ENCODE results near the gene PSORS1C2.
"Not testable (repeated sequence)": the region's sequence is repeated elsewhere in the genome, so short reads cannot be mapped to it uniquely, and the experiment has no call there.

PSORS1C2 gene

DNA sequence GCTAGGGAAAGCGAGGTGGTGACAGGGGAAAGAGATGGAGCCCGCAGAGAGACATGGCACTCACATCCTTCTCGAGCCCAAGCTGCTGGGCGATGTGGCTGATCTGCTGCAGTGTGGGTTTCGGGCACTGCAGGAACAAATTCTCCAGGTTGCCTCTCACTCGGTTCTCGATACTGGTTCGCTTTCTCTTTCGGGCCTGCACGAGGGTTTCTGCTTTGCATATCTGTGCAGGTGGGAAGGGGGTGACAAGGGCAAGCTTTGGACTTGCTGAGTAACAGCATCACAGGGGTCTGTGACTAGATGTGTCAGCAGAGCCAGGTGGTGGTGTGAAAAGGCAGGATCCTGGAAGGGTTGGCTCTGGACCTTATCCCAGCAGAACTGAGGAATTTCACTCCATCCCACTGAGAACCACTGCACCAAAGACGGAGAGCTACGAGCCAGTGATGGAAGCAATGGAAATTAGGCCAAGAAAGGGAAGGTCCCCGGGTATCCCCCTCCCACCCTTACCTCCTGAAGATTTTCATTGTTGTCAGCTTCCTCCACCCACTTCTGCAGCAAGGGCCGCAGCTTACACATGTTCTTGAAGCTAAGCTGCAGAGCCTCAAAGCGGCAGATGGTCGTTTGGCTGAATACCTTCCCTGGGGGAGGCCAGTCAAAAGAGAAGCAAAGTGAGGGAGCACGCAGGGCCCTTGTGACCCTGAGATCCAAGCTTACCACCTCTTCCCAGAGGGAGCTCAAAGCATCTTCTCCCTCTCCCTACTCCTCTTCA, 26.4 kb upstream of the PSORS1C2 start:
- DNase-seq = not testable (repeated sequence)

DNA sequence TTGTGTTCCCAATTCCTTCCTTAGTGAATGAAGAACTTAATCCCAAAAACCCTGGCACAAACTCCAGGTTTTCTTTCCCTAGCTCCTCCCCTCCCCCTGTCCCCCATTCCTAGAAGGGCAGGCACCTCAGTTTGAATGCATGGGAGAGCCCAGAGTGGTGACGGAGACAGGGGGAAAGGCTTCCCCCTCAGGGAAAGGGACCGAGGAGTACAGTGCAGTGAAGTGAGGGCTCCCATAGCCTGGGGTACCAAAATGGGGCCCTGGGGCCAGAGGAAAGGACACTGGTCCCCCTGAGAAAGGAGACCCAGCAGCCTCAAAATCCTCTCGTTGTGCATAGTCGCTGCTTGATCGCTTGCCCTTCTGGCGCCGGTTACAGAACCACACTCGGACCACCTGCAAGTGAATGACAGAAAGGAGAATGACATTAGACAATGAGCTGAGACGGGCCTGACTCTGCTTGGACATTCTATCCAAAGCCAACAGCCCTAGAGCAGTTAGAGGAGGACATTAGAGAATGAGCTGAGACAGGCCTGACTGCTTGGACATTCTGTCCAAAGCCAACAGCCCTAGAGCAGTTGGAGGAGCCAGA, 25.7 kb upstream of the PSORS1C2 start:
- DNase-seq = not testable (repeated sequence)

DNA sequence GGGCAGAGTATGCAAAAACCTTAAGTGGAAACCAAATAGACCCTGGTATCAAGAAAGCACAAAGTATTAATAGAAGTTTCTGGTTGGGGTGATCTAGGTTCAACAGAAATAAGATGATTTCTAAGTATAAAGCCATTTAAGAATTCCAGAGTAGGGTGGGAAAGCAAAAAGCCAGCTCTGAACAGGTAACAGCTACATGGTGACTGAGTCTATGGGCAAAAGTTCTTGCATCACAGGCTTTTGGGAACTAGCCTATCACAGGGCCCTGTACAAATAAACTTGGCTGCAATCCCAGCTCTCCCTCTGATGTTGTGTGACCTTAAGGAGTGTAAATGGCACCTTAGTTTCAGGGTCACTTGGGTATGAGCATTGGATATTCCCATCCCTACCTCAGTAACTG, 25.1 kb upstream of the PSORS1C2 start:
- DNase-seq = no peak

DNA sequence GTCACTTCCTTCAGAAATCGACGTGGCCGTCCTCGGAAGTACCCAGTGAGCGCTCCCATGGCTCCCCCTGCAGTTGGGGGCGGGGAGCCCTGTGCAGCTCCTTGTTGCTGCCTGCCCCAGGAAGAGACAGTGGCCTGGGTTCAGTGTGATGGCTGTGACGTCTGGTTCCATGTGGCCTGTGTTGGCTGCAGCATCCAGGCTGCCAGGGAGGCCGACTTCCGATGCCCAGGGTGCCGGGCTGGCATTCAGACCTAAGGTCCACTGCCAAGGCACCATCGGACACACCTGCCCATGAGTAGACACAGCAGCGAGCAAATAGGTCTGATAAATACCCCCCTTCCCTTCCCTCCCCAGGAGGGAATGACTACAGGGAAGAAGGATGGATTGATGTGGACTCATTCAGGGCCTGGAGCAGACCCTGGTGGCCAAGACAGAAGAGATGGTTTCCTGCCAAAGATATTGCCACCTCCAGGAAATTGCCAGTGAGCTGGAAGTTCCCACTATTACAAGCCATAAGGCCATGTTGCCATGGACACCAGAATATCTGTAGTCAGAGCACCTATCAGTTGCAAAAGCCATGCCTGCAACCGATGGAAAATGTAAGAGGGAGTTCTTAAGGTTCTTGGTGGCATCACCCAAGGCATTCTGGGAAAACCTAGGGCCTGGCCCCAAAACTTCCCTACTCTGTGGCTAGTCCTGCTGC, 23.7 kb upstream of the PSORS1C2 start:
- DNase-seq = no peak

DNA sequence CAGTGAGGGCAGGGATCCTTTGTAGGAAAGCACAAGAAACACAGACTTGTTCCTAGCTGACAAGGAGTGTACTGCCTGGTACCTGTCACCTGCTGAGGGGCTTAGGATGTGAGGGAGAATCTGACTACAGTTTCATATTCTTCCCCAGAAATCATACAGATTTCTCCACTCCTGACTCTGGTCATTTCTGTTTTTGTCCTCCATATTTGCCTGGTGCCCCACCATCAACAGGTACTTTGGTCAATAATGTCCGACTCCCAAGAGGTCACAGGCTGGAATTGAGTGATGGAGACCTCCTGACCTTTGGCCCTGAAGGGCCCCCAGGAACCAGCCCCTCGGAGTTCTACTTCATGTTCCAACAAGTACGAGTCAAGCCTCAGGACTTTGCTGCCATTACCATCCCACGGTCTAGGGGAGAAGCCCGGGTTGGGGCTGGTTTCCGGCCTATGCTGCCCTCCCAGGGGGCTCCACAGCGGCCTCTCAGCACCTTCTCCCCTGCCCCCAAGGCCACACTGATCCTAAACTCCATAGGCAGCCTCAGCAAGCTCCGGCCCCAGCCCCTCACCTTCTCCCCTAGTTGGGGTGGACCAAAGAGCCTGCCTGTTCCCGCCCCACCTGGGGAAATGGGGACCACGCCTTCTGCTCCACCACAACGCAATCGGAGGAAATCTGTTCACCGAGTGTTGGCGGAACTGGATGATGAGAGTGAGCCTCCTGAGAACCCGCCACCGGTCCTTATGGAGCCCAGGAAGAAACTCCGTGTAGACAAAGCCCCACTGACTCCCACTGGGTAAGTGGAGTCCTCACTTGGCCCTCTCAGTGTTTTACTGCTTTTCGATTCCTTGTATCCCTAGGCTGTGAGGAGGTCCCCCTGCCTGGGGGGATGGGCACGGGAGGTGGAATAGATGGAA, 22.6 kb upstream of the PSORS1C2 start:
- DNase-seq = no peak

DNA sequence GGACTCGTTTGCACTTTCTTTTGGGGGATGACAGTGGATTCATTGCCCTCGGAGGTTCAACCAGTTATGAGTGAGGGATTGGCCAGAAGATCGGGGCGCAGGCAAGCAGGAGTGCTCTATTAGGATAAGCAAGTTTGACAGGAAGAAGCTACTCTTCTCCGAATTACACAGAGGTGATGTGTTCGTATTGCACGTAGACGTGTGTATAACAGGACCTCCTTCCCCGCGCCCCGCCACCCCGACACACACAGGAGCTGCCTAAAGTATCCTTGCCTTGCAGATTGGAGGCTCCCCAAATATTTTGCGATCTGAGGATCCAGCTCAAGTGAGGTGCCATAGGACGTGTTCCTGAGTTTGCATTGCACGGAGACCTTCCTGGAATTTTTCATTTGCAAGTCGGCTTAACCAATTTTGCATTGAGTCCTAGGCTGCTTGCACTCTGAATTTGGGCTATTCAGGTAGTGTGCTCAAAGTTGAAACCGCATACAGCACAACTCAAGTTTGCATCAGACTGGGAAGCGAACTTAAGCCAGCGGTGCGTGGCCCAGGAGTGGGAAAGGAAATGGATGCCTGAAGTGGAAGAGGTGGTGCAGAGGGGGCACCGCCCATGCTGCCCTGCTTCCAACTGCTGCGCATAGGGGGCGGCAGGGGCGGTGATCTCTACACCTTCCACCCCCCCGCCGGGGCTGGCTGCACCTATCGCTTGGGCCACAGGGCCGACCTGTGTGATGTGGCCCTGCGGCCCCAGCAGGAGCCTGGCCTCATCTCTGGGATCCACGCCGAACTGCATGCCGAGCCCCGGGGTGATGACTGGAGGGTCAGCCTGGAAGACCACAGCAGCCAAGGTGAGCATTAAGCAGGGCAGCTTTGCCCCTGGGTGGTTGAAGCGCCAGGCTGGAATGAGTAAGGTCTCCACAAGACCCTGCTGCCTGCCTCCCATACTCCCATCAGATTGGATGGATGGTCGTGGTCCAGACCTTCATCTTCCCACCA, 20.3 kb upstream of the PSORS1C2 start:
- peak; percentile 53 for DNase-seq

DNA sequence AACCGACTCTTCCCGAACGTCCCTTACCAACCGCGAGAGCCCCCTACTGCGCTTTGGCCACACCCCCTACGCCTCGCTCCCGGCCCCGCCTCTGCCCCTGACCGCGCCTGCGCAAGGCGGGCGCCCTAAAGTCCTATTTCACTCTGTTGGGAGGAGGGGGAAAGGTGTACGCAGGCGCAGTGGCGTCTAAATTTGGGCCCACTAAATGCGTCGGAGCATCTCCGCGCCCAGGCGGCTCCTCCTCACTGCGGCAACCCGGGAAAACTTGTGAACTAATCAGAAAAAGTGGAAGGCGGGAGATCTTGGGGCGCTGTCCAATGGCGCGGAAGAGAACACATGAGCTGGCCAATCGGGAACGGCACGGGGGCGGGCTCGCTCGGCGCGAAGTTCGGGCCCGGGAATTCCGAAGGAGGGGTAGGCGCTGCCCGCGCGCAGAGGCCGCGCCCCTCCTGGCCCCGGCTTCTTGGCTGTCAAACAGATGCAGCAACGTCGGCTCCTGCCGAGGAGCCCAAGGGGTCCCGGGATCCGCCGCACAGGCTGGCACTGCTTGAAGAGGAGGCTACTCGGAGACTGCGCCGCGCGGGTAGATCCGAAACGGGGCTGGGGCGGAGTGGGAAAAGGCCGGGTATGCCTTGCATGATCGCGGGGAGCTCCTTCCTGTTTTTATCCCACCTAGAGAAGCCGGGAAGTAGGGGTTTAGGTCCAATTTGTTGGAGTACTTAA, 19.4 kb upstream of the PSORS1C2 start, which contains the start of gene TCF19:
TCF19 (plus strand) TSS at position 450 of the 723 bp plus-strand sequence. CDS start 881 bp downstream, outside the sequence.
- peak; percentile 99 for DNase-seq

DNA sequence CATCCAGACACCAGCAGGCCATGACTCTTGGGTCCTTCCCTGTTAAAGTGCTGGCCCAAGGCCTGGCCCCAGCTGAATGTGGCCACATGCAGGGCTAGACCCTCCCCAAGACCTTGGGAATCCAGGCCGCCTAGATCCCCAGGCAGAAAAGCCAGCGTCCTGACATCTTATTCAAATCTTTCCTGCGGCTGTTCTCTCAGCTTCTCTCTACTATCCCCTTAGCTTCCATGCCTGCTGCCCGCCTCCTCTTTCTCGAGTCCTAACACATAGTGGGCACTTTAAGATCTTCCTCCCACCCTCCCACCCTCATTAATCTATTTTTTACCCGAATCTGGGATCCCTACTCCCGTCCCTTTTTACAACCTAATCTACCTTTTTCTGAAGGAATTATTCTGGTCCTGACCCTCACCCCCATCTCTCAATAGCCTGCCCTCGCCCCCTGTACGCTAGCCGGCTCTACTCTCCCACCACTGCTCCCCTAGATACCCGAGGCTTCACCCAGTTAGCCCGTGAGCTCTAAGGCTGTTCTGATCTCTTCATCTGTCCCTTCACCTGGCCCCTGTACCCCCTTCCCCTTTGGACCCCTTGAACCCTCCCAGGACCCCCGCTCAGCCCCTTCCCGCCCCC, 18.8 kb upstream of the PSORS1C2 start, which contains the start of gene CCHCR1:
CCHCR1 (minus strand) TSS at position 290 of the 627 bp plus-strand sequence; CDS start at position 88, 202 bp downstream.
- DNase-seq = no peak

DNA sequence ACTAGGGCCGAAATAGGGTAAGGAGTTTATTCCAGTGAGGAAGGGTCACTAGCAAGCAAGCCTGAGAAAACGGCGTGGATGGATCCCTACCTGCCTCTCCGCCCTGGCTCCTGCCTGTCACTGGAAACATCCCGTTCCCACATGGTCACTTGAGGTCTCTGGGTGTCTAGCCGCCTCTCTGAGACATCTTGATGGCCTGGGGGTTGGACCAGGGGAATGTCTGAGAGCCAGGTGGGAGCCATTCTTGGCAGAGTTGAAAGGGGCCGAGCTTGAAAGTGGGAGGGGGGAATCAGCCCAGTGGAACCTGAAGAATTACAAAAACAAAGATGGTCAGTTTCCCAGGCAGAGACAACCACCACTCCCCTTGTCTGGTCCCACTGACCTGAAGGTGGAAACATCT, 17.8 kb upstream of the PSORS1C2 start:
- no peak for DNase-seq

DNA sequence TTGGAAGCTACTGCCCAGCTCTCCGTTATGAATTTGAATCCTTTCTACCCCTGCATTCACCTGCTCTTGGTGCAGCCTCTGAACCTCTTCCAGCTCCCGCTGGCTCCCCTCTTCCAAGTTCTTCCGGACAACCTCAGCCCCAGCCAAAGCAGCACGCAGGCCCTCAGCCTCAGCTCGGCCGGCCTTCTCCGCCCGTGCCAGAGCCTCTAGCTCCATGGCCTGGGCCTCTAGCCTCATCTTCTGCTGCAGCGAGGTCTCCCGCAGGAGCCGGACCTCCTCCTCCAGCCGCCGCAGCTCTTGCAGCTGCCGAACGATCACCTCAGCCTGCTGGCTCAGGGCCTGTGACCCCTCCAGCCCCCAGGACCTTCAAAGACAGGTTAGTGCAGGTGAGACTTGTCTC, 15.6 kb upstream of the PSORS1C2 start:
- no peak for DNase-seq

DNA sequence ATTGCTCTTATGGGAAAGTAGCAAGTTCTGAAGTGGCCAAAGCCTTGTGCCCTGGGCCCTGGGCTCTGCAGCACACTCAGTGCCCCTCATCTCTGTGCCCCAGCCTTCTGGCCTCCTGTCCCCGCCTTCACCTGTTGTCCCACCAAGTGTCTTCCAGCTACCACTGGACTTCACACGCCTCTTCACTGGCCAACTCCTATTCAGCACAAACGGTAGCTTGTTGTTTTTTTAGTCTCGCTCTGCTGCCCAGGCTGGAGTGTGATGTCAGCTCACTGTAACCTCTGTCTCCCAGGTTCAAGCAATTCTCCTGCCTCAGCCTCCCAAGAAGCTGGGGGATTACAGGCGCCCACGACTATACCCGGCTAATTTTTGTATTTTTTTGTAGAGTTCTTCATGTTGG, 13.9 kb upstream of the PSORS1C2 start:
- DNase-seq = no peak

DNA sequence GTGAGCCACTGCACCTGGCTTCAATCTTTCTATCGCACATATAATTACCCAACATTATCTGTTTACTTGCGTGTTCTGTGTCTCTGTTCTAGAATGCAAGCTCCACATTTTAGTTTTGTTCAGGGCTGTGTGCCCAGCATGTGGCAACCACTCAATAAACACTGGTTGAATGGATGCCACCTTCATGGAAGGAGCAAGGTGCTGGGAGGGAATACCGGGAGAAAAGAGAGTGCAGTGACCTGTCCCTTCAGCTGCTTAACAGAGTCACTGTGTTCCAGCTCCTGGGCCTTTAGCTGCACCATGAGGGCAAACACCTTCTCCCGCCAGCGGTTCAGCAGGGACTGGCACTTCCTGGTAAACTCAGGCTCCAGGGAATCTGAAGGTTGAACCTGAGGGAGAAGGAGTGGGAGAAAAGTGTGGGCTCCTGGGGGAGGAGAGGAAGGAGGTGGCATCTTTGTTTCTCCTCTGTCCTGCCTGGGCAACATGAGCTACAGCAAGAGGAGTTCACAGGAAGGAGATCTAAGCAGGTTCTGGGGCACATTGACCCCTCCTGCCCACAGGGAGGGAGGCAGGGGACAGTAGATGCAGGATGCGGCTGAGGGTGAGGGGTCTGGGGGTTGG, 11.1 kb upstream of the PSORS1C2 start:
- DNase-seq = no peak

DNA sequence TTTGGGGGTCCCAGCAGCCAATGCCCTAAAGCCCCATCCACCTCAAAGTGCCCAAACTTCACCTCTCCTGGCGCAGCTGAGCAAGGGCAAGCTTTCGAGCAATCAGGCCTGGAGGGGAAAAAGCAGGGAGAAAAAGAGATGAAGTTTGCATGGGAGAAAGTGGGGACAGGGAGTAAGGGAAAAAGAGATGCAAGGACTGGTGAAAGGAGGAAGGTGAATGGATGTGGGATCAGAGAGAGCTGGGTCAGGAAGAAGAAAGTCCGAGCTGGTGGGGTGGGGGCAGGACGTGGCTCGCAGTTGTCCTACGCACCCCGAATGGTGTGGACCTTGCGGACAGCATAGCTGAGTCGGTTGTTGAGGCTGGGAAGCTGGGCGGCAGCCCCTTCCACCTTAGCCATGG, 6.5 kb upstream of the PSORS1C2 start:
- no peak for DNase-seq

DNA sequence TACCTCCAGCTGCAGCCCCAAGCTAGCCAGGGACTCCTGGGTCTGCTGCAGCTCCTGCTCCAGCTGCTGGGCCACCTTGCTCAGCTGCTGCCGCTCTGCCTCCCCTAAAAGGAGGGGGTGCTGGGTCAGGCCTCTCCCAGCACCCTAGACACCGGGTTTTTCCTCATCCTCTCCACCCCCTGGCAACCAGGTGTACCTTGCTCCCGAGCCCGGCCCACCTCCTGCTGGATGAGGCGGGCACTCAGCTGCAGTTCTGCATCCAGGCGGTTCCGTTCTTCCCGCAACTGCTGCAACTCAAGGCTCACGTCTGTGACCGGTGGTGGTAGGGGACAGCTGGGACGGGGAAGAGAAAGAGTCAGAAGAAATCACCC, 6.1 kb upstream of the PSORS1C2 start:
- DNase-seq = no peak

DNA sequence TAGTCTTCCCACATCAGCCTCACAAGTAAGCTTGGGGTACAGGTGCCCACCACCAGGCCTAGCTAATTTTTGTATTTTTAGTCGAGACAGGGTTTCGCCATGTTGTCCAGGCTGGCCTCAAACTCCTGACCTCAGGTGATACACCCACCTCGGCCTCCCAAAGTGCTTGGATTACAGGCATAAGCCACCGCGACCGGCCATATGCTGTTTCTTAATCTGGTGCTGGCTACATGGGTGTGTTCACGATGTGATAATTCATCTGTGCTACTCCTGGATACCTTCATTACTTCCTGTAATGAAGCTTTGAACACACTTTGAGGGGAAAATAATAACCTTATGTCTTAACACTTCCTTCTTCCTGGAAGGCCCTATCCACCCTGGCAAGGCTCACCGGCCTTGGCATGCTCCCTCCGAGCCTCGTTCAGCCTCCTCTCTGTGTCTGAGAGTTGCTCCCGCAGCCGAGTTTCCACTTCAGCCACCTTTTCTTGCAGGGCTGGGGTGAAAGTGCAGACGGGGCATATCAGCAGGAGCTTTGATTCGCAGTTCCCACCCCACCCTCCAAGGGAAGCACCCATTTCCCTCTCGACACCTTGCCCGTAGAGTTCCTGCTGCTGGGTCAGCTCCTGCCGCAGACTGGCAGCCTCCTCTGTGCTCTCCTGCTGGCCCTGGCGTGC, 5.6 kb upstream of the PSORS1C2 start:
- DNase-seq = no peak

DNA sequence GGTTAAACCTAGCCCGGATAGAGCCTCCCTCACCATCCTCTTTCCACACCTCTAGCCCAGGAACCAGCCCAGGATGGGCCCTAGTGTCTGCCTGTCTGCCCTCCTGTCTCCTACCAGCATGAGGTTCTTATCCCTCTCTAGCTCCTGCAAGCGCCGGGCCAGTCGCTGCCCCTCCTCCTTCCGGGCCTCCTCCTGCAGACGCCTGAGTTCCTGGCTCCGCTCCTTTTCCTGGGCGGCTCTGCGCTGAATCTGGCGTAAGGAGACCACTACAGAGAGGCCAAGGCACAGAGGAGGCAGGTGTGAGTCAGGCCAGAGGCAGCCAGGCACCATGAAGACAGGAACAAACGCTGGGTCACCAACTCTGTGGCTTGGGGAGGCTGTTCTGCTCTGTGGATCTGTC, 4.3 kb upstream of the PSORS1C2 start:
- DNase-seq = no peak

DNA sequence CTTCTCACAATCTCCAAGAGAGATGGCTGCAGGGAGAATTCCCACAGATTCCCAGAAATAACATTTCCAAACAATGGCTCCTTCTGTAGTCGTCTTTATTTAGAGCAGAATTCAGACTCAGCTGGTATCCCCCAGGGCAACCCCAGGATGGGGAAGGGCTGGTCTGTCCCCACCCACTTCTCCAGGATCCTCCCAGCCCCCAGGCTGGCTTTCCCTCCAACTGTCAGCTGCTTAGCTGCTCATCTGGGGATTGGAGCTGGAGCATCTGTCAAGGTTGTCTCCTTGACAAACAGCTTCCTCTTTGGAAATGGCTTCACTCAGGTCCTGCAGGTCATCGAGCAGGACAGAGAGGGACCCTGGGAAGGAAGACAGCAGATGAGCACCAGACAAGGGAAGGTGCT, 3.5 kb upstream of the PSORS1C2 start:
- DNase-seq = no peak

DNA sequence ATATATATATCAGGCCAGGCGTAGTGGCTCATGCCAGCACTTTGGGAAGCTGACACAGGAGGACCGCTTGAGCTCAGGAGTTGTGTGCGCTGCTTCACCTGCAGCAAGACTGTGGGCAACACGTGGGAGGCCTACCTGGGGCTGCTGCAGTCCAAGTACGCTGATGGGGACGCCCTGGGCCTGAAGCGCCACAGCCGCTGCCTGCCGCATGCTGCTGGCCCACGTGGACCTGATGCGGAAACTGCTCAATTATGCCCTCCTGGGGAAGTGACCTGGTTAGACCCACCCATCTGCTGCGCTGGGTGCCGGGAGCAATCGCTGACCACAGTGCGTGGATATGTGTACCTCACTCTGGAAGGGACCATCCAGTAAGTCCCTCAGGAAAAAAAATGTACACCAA, 1.8 kb upstream of the PSORS1C2 start:
- DNase-seq = no peak

DNA sequence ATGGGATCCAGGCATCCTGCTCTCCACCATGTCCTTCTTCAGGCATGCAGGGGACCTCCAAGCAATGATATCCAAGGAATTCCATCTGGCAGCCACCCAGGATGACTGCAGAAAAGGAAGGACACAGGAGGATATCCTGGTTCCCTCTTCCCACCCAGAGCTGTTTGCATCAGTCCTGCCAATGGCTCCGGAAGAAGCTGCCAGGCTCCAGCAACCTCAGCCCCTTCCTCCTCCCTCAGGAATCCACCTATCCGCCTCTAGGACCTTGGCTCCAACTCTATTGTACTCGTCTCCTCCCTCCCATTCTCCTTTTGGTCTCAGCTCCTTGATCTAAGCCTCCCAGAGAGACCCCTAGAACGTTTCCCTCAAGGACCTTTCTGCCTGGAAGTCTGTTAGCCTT, 733 bp upstream of the PSORS1C2 start:
- no peak for DNase-seq
